ENCODE data around the gene FAIM2. TPM values are rescaled to one million over a fixed set of nuclear protein-coding genes. Genes with fewer than 3 reads are reported as not detected.
A peak's percentile ranks its signal among the peaks of the same experiment; 100 is the strongest.
"Not testable (repeated sequence)": the region's sequence is repeated elsewhere in the genome, so short reads cannot be mapped to it uniquely, and the experiment has no call there.

Gene FAIM2
- total RNA-seq, 1 donor = not detected

GRCh38 chr12:49865109-49865781 is 38.5 kb downstream of the FAIM2 start:
- H3K27me3 ChIP-seq (ENCODE audit: insufficient read depth, low read length) = no peaks in the 10 kb centered on the region
- H3K4me3 ChIP-seq (ENCODE audit: low read length) = no peak overlapping the region
- no peaks in the 10 kb centered on the region for H3K4me1 ChIP-seq (ENCODE audit: insufficient read depth, low read length)
- H3K9me3 ChIP-seq (ENCODE audit: low read depth, low read length) = no peaks in the 10 kb centered on the region

DNA sequence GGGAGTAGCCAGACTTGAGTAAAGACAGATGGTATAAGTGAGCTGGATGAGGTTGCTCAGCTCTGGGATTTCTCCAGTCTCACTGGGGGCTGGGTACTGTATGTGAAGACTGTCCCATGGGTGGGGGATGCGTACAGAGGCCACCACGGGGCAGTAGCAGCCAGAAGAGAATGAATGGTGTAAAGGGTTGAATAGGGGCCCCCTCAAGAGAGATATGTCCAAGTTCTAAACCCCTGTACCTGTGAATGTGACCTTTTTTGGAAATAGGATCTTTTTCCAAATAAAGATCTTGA is 39.0 kb downstream of the FAIM2 start:
- Histone ChIP-seq H3K4me3 (ENCODE audit: low read length) (no peak overlapping the region), H3K4me1 (ENCODE audit: insufficient read depth, low read length) (no peaks in the 10 kb centered on the region), H3K9me3 (ENCODE audit: low read depth, low read length) (no peaks in the 10 kb centered on the region), H3K27me3 (ENCODE audit: insufficient read depth, low read length) (no peaks in the 10 kb centered on the region)

DNA sequence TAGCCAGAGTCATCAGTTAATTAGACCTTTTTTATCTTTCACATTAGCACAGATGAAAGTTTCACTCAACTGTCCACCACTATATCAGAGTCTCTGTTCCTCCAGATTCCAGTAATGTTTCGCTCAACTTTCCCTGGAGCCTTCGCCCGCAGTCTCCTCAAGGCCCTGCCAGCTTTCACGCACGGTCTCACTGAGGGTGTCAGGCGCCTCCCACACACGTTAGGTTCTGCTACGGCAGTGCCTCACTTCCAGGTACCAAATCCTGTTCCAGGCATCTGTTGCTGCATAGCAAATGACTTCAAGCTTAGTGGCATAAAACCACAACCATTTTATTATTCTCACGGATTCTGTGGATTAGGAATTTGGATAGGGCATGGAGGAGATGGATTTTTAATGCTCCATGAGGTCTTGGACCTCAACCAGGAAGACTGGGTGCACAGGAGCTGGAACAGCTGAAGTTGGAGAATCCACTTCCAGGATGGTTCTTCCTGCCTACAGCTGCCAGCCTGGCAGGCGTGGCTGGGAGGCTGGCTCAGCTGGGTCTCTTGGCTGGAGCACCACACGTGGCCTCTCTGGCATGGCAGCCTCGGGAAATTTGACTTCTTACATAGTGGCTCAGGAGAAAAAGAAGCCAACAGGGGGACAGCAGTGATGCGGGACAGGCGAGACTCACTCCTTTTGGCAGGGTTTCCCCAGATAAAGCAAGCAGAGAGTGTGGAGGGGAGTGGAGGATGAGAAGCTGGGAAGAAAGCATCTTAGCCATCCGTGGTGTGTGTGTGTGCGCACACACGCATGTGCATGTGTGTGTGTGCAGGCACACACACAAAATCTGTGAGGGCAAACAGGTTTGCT is 39.5 kb downstream of the FAIM2 start:
- Histone ChIP-seq H3K4me1 (ENCODE audit: insufficient read depth, low read length) (no peaks in the 10 kb centered on the region), H3K4me3 (ENCODE audit: low read length) (no peak overlapping the region), H3K27me3 (ENCODE audit: insufficient read depth, low read length) (no peaks in the 10 kb centered on the region), H3K9me3 (ENCODE audit: low read depth, low read length) (no peaks in the 10 kb centered on the region)

- not testable (repeated sequence) for H3K27me3 ChIP-seq (ENCODE audit: insufficient read depth, low read length); H3K4me3 ChIP-seq (ENCODE audit: low read length); H3K4me1 ChIP-seq (ENCODE audit: insufficient read depth, low read length); H3K9me3 ChIP-seq (ENCODE audit: low read depth, low read length)
These were observed 42.8 kb downstream of the FAIM2 start for GRCh38 chr12:49860921-49861320.

DNA sequence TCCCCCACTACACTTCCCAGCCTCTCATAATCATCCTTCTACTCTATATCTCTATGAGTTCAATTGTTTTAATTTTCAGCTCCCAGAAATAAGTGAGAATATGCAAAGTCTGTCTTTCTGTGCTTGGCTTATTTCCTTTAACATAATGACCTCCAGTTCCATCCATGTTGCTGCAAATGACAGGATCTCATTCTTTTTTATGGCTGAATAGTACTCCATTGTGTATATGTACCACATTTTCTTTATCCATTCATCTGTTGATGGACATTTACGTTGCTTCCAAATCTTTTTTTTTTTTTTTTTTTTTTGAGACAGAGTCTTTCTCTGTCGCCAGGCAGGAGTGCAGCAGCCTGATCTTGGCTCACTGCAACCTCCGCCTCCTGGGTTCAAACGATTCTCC is 47.8 kb downstream of the FAIM2 start:
- H3K4me1 ChIP-seq (ENCODE audit: insufficient read depth, low read length); H3K27me3 ChIP-seq (ENCODE audit: insufficient read depth, low read length); H3K9me3 ChIP-seq (ENCODE audit: low read depth, low read length); H3K4me3 ChIP-seq (ENCODE audit: low read length): not testable (repeated sequence)

- Histone ChIP-seq H3K4me1 (ENCODE audit: insufficient read depth, low read length) (no peaks in the 10 kb centered on the region), H3K4me3 (ENCODE audit: low read length) (no peak overlapping the region), H3K9me3 (ENCODE audit: low read depth, low read length) (no peaks in the 10 kb centered on the region), H3K27me3 (ENCODE audit: insufficient read depth, low read length) (no peaks in the 10 kb centered on the region)
These were observed 48.7 kb downstream of the FAIM2 start for GRCh38 chr12:49854976-49855375.

DNA sequence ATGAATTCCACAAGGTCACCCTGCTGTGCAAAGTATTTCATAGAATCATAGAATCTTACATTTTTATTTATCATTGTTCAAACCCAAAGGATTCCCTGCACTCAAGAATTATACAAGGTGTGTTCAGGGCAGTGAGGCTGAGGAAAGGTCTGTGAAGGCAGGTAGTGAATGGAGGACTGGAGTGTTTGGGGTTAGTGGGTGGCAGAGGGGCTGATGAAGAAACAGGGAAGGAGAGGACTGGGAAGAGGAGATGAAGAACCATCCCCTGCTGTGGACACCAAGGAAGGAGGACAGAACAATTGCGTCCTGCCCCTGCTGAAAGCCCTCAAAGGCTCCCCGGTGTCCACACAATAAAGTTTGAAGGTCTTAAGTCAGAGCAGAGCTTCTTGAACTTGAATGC is 50.0 kb downstream of the FAIM2 start:
- no peaks in the 10 kb centered on the region for H3K4me1 ChIP-seq (ENCODE audit: insufficient read depth, low read length)
- no peaks in the 10 kb centered on the region for H3K9me3 ChIP-seq (ENCODE audit: low read depth, low read length)
- peaks cover 8% of the 10 kb centered on the region for H3K27me3 ChIP-seq (ENCODE audit: insufficient read depth, low read length)
- H3K4me3 ChIP-seq (ENCODE audit: low read length) = no peak overlapping the region

- H3K9me3 ChIP-seq (ENCODE audit: low read depth, low read length) = no peaks in the 10 kb centered on the region
These were observed 56.5 kb downstream of the FAIM2 start for GRCh38 chr12:49847161-49847560.

GRCh38 chr12:49846032-49846431 is 57.7 kb downstream of the FAIM2 start:
- no peak overlapping the region for H3K4me3 ChIP-seq (ENCODE audit: low read length)
- H3K9me3 ChIP-seq (ENCODE audit: low read depth, low read length) = no peaks in the 10 kb centered on the region
- peaks cover 9% of the 10 kb centered on the region for H3K27me3 ChIP-seq (ENCODE audit: insufficient read depth, low read length)
- peaks cover 18% of the 10 kb centered on the region for H3K4me1 ChIP-seq (ENCODE audit: insufficient read depth, low read length)

More at GRCh38 chr12:49847161-49847560, 56.5 kb downstream of the FAIM2 start:
- Histone ChIP-seq H3K27me3 (ENCODE audit: insufficient read depth, low read length) (peaks cover 9% of the 10 kb centered on the region), H3K4me1 (ENCODE audit: insufficient read depth, low read length) (peaks cover 10% of the 10 kb centered on the region), H3K4me3 (ENCODE audit: low read length) (no peak overlapping the region)

GRCh38 chr12:49843876-49844437 is 59.7 kb downstream of the FAIM2 start:
- Histone ChIP-seq H3K27me3 (ENCODE audit: insufficient read depth, low read length) (peaks cover 4% of the 10 kb centered on the region), H3K4me1 (ENCODE audit: insufficient read depth, low read length) (peaks cover 18% of the 10 kb centered on the region), H3K9me3 (ENCODE audit: low read depth, low read length) (no peaks in the 10 kb centered on the region), H3K4me3 (ENCODE audit: low read length) (no peak overlapping the region)

DNA sequence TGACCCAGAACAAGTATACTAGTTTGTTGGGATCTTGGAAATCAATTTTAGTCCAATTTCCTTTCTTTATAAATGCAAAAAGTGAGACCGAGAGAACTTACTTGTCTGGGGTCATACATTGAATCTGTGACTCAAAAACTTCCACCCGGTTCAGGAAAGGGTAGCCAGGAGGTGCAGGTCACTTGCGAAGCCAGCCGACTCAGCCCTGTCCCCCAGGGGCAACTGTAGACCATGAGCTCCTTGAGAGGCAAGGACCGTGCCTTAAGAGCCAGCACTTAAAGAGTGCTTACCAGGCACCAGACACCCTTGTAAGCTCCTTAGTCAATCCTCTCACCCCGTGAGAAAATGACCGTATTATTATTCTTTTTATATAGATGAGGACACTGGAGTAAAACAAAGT is 60.3 kb downstream of the FAIM2 start:
- H3K4me3 ChIP-seq (ENCODE audit: low read length) = peak overlapping the region; percentile 60
- H3K9me3 ChIP-seq (ENCODE audit: low read depth, low read length) = no peaks in the 10 kb centered on the region
- H3K27me3 ChIP-seq (ENCODE audit: insufficient read depth, low read length) = no peaks in the 10 kb centered on the region
- H3K4me1 ChIP-seq (ENCODE audit: insufficient read depth, low read length) = peaks cover 18% of the 10 kb centered on the region

DNA sequence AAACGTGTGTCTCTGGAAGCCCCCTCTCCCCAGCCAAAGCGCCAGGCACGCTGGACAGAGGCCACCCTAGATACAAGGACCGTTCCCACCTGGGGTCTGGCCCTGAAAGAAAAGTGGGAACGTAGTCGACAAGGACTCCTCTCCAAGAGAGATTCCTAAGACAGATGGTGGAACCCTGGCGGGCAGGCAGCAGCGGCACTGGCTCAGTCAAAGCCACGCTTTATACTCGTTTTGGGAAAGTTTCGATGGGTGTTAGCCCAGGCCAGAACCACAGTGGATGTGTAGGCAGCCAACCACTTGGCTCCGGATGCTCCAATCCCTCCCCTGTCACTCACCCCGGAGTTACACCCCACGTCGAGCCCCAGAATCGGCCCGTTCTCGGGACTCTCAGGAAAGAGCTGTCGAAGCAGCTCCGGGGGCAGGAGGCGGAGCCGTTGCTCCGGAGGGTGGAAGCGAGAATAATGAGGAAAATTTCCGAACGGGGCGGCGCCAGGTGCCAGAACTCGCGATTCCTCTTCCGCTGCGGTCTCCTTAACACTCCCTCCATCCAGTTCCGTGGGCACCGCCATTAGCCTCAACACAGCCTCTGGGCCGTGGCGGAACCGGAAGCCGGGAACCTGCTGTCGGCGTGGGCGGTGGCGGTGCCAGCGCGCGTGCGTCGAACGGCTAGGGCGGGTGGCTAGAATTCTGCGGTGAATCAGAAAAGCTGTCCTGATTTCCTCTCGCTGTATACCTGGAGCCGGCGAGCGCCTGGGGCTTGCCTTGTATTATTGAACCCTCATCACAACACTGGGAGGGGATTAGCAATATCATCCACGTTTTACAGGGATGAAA is 61.0 kb downstream of the FAIM2 start, which contains the start of gene BCDIN3D:
Gene BCDIN3D, minus strand, starts transcription at position 588 of the 834 bp plus-strand sequence. Its CDS starts 19 bp downstream, at position 569.
- peaks cover 18% of the 10 kb centered on the region for H3K4me1 ChIP-seq (ENCODE audit: insufficient read depth, low read length)
- H3K9me3 ChIP-seq (ENCODE audit: low read depth, low read length) = no peaks in the 10 kb centered on the region
- peak within 1 kb of the TSS; percentile 60 for H3K4me3 ChIP-seq (ENCODE audit: low read length)
- no peaks in the 10 kb centered on the region for H3K27me3 ChIP-seq (ENCODE audit: insufficient read depth, low read length)

DNA sequence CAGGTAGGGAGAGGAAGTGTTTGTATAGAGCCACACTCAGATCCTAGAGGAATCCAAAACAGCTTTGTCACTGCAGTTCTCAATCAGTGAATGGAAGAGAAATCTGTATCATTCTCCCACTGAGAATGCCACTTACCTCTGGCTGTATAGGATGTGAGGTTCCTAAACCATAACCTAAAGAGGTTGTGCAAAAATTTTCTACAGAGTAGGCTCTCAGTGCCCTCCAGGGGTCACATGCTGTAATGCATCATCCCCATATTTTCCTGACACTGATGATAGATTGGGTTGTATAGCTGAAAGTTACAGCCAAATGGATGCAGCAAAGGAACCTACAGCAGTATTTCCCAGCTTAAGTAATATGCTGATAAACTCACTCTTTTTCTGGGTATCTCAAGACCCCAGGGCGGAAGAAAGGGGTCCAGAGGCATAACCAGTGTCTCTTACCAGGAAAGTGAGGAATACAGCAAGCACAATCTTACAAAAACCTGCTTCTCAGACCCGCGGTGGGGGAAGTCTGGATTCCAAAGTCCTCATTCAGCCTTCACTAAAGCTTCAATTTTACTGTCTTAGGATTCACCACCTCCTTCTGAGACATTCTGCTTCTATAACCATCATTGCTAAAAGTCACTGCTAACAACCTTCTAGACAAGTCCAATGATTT is 64.6 kb downstream of the FAIM2 start:
- H3K9me3 ChIP-seq (ENCODE audit: low read depth, low read length) = no peaks in the 10 kb centered on the region
- no peak overlapping the region for H3K4me3 ChIP-seq (ENCODE audit: low read length)
- H3K4me1 ChIP-seq (ENCODE audit: insufficient read depth, low read length) = peaks cover 18% of the 10 kb centered on the region
- H3K27me3 ChIP-seq (ENCODE audit: insufficient read depth, low read length) = no peaks in the 10 kb centered on the region

- H3K27me3 ChIP-seq (ENCODE audit: insufficient read depth, low read length) = no peaks in the 10 kb centered on the region
- no peaks in the 10 kb centered on the region for H3K9me3 ChIP-seq (ENCODE audit: low read depth, low read length)
- no peak overlapping the region for H3K4me3 ChIP-seq (ENCODE audit: low read length)
- H3K4me1 ChIP-seq (ENCODE audit: insufficient read depth, low read length) = peaks cover 10% of the 10 kb centered on the region
These were observed 70.8 kb downstream of the FAIM2 start for GRCh38 chr12:49832836-49833421.
